IPS-18a (cell line): ENCODE data around the gene USP17L11.
"Not testable (repeated sequence)": the region's sequence is repeated elsewhere in the genome, so short reads cannot be mapped to it uniquely, and the experiment has no call there.

ENCODE experiments used
- H3K27ac ChIP-seq: one replicate; pipeline ENCODE4 v1.5.1; 2013; ENCODE audit warnings: low read length
- H3K27me3 ChIP-seq: one replicate; pipeline ENCODE4 v1.6.1; 2013; ENCODE audit warnings: mild to moderate bottlenecking, low read length; ENCODE audit not compliant: control insufficient read depth, insufficient read depth
- H3K36me3 ChIP-seq: one replicate; pipeline ENCODE4 v1.6.1; 2013; ENCODE audit warnings: low read depth, low read length; ENCODE audit not compliant: control insufficient read depth
- H3K4me1 ChIP-seq: one replicate; pipeline ENCODE4 v1.6.1; 2013; ENCODE audit warnings: low read depth, low read length; ENCODE audit not compliant: control insufficient read depth
- H3K4me3 ChIP-seq: one replicate; pipeline ENCODE4 v1.5.1; 2013; ENCODE audit warnings: low read length
- H3K9ac ChIP-seq: one replicate; pipeline ENCODE4 v1.6.1; 2013; ENCODE audit warnings: mild to moderate bottlenecking, low read length, moderate library complexity
- H3K9me3 ChIP-seq: one replicate; pipeline ENCODE4 v1.6.1; 2013; ENCODE audit warnings: low read depth, low read length; ENCODE audit not compliant: control insufficient read depth

USP17L11 gene

DNA sequence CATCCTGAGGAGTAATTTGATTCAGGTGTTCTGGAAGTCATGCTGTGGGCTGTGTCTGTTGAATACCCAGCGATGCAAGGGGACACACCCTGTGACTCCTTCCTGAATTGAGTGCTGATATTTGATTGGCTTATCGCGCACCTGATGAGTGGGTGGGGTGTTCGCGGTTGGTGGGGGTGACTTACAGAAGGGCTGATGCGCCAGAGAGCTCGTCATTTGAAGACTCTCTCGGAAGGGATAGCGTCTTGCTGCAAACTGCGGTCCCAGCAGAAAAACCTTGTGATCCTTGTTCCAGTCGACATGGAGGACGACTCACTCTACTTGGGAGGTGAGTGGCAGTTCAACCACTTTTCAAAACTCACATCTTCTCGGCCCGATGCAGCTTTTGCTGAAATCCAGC is at the start of gene USP17L11:
TSS of gene USP17L11 (plus strand) at position 301 of the 400 bp plus-strand sequence. CDS start at position 301, 0 bp downstream.
- not testable (repeated sequence) for H3K27ac ChIP-seq, H3K9me3 ChIP-seq, H3K9ac ChIP-seq, H3K36me3 ChIP-seq, H3K4me3 ChIP-seq, H3K4me1 ChIP-seq, H3K27me3 ChIP-seq

- H3K27ac ChIP-seq, H3K4me1 ChIP-seq, H3K9ac ChIP-seq, H3K27me3 ChIP-seq, H3K4me3 ChIP-seq, H3K36me3 ChIP-seq, H3K9me3 ChIP-seq: not testable (repeated sequence)
Measured at GRCh38 chr4:9165990-9166389, 49.2 kb upstream of the USP17L11 start.

DNA sequence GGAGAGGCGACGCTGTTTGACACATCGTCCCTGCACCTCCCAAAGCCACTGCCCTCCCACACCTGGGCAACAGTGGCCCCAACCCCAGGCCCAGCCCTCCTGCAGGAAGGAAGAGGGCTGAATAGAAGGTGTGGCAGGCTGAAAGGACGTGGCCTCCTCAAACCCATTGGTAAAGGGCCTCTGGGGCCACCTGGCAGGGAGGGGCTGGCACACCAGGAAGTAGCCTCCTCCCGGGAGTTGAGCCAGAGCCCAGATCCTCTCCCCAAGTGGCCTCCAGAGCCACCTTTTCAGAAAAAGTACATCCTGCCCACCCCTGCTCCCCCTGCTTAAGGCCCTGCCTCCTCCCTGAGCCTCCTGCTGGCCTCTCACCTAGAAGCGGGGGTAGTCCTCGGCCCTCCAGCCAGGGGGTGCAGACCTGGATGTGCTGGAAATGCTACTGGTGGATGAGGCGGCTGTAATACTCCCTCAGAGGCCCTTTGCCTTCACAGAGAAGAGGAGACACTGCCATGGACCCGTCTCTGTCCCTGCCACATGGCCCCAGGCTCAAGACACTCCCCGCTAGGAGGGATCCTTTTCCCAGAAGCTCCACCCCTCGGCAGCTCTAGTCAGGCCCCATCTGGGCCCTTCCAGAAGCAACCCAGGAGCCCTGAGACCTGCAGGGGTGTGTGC is 45.3 kb upstream of the USP17L11 start, which contains the start of gene FAM90A26:
TSS of gene FAM90A26 (plus strand) at position 619 of the 669 bp plus-strand sequence. CDS start 2,764 bp downstream, outside the sequence.
- H3K27me3 ChIP-seq, H3K4me3 ChIP-seq, H3K9me3 ChIP-seq, H3K9ac ChIP-seq, H3K36me3 ChIP-seq, H3K4me1 ChIP-seq, H3K27ac ChIP-seq: not testable (repeated sequence)

DNA sequence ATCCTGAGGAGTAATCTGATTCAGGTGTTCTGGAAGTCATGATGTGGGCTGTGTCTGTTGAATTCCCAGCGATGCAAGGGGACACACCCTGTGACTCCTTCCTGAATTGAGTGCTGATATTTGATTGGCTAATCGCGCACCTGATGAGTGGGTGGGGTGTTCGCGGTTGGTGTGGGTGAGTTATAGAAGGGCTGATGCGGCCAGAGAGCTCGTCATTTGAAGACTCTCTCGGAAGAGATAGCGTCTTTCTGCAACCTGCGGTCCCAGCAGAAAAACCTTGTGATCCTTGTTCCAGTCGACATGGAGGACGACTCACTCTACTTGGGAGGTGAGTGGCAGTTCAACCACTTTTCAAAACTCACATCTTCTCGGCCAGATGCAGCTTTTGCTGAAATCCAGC is 4.8 kb upstream of the USP17L11 start, which contains the start of gene USP17L10:
TSS of gene USP17L10 (plus strand) at position 301 of the 400 bp plus-strand sequence. CDS start at position 301, 0 bp downstream.
- not testable (repeated sequence) for H3K36me3 ChIP-seq

GRCh38 chr4:9214701-9215100 is 504 bp upstream of the USP17L11 start:
- not testable (repeated sequence) for H3K9me3 ChIP-seq, H3K36me3 ChIP-seq, H3K4me1 ChIP-seq, H3K27me3 ChIP-seq, H3K9ac ChIP-seq, H3K27ac ChIP-seq, H3K4me3 ChIP-seq

More for the DNA sequence above, 4.8 kb upstream of the USP17L11 start, which contains the start of gene USP17L10:
- H3K4me1 ChIP-seq, H3K27me3 ChIP-seq, H3K4me3 ChIP-seq, H3K9ac ChIP-seq, H3K9me3 ChIP-seq, H3K27ac ChIP-seq: not testable (repeated sequence)

GRCh38 chr4:9219852-9220251 is 4.6 kb downstream of the USP17L11 start, which contains the start of gene USP17L12:
TSS of gene USP17L12 (plus strand) at chr4:9220152. CDS start at chr4:9220152, 0 bp downstream.
- H3K36me3 ChIP-seq, H3K27me3 ChIP-seq, H3K9me3 ChIP-seq, H3K4me1 ChIP-seq, H3K9ac ChIP-seq, H3K27ac ChIP-seq, H3K4me3 ChIP-seq: not testable (repeated sequence)

DNA sequence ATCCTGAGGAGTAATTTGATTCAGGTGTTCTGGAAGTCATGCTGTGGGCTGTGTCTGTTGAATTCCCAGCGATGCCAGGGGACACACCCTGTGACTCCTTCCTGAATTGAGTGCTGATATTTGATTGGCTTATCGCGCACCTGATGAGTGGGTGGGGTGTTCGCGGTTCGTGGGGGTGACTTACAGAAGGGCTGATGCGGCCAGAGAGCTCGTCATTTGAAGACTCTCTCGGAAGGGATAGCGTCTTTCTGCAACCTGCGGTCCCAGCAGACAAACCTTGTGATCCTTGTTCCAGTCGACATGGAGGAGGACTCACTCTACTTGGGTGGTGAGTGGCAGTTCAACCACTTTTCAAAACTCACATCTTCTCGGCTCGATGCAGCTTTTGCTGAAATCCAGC is 9.4 kb downstream of the USP17L11 start, which contains the start of gene USP17L13:
TSS of gene USP17L13 (plus strand) at position 301 of the 400 bp plus-strand sequence. CDS start at position 301, 0 bp downstream.
- H3K27ac ChIP-seq, H3K4me1 ChIP-seq, H3K4me3 ChIP-seq, H3K9me3 ChIP-seq, H3K9ac ChIP-seq, H3K36me3 ChIP-seq, H3K27me3 ChIP-seq: not testable (repeated sequence)

- H3K9me3 ChIP-seq, H3K9ac ChIP-seq, H3K27ac ChIP-seq, H3K4me1 ChIP-seq, H3K4me3 ChIP-seq, H3K36me3 ChIP-seq, H3K27me3 ChIP-seq: not testable (repeated sequence)
Measured at GRCh38 chr4:9230249-9230648, 15.0 kb downstream of the USP17L11 start.

GRCh38 chr4:9234085-9234484 is 18.9 kb downstream of the USP17L11 start, which contains the start of gene USP17L15:
TSS of gene USP17L15 (plus strand) at chr4:9234385. CDS start at chr4:9234385, 0 bp downstream.
- not testable (repeated sequence) for H3K36me3 ChIP-seq, H3K9ac ChIP-seq, H3K27me3 ChIP-seq, H3K4me3 ChIP-seq, H3K4me1 ChIP-seq, H3K27ac ChIP-seq, H3K9me3 ChIP-seq

DNA sequence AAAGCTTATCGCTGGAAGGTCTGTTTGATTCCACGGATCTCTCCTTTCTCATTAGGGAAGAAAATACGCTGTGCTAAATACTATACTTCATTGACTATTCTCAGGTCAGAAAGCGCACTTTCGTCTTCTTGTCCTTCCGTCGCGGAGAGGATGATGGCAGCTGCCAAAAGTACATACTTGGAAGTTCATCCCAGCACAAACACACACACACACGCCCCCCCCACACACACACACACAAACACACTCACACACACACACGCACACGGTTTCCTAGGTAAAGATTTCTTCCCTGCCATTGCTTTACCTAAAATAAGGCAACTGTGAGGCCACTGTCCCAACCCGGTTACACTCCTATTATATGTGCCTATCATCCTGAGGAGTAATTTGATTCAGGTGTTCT is 23.3 kb downstream of the USP17L11 start:
- not testable (repeated sequence) for H3K27me3 ChIP-seq, H3K4me3 ChIP-seq, H3K9ac ChIP-seq, H3K4me1 ChIP-seq, H3K36me3 ChIP-seq, H3K9me3 ChIP-seq, H3K27ac ChIP-seq

DNA sequence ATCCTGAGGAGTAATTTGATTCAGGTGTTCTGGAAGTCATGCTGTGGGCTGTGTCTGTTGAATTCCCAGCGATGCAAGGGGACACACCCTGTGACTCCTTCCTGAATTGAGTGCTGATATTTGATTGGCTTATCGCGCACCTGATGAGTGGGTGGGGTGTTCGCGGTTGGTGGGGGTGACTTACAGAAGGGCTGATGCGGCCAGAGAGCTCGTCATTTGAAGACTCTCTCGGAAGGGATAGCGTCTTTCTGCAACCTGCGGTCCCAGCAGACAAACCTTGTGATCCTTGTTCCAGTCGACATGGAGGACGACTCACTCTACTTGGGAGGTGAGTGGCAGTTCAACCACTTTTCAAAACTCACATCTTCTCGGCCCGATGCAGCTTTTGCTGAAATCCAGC is 28.4 kb downstream of the USP17L11 start, which contains the start of gene USP17L17:
TSS of gene USP17L17 (plus strand) at position 301 of the 400 bp plus-strand sequence. CDS start at position 301, 0 bp downstream.
- H3K27ac ChIP-seq, H3K36me3 ChIP-seq, H3K27me3 ChIP-seq, H3K4me1 ChIP-seq, H3K4me3 ChIP-seq, H3K9me3 ChIP-seq, H3K9ac ChIP-seq: not testable (repeated sequence)
